SK-N-SH (cell line): ENCODE results near the gene CLK2. TPM values are rescaled to one million over a fixed set of nuclear protein-coding genes. Genes with fewer than 3 reads are reported as not detected.

ENCODE experiments used
- CTCF ChIA-PET: fragments of 300-600, 350-600 bp; formaldehyde crosslinking; extraction: SDS; loops from one replicate; lab custom pipeline; 2021; lab: Yijun Ruan, JAX
- POLR2A ChIA-PET: fragments of 350-600 bp; sonication (Branson Sonifier 250); formaldehyde crosslinking; extraction: SDS; loops from one replicate; lab custom pipeline; 2020; ENCODE audit warnings: antibody characterized with exemption, inconsistent platforms; lab: Yijun Ruan, JAX
- DNase-seq: peaks from one replicate; pipeline ENCODE4 v3.0.0; 2012
- H2AFZ ChIP-seq: fragments of 200-600 bp; sonication (generic); 2 replicates; pipeline ENCODE4 v1.8.1; 2016; ENCODE audit warnings: antibody characterized with exemption, mild to moderate bottlenecking, low read depth
- H3F3A ChIP-seq: fragments of 200-600 bp; sonication (generic); replicated peaks from 2 replicates; pipeline ENCODE3; 2016; ENCODE audit warnings: antibody characterized with exemption, mild to moderate bottlenecking; ENCODE audit not compliant: insufficient read depth
- H3K27ac ChIP-seq, 2 experiments: fragments of 200-500 bp in 1 of 2; fragments of 200-600 bp in 1 of 2; sonication (Bioruptor generic) in 1 of 2; sonication (generic), shearing (Covaris generic) in 1 of 2; 2 replicates each; pipeline versions ENCODE4 v1.5.1 to v1.6.1; 2014 to 2016; ENCODE audit warnings: low read depth in 2 of 2, inconsistent platforms in 1 of 2, low read length in 1 of 2, mild to moderate bottlenecking in 1 of 2, mixed read lengths in 1 of 2
- H3K27me3 ChIP-seq: fragments of 200-600 bp; sonication (generic), shearing (Covaris generic); 2 replicates; pipeline ENCODE4 v1.6.1; 2016; ENCODE audit warnings: mixed run types; ENCODE audit not compliant: insufficient read depth
- H3K36me3 ChIP-seq, 2 experiments: fragments of 200-500 bp in 1 of 2; fragments of 200-600 bp in 1 of 2; sonication (Bioruptor generic) in 1 of 2; sonication (generic) in 1 of 2; replicated peaks in 1 of 2; 2 replicates each; pipeline versions ENCODE3 to v1.5.1; 2014 to 2016; ENCODE audit warnings: low read length in 1 of 2, mild to moderate bottlenecking in 1 of 2; ENCODE audit not compliant: insufficient read depth in 2 of 2, control insufficient read depth in 1 of 2
- H3K4me1 ChIP-seq, 2 experiments: fragments of 200-500 bp in 1 of 2; fragments of 200-600 bp in 1 of 2; sonication (Bioruptor generic) in 1 of 2; sonication (generic), shearing (Covaris generic) in 1 of 2; 2 replicates each; pipeline versions ENCODE4 v1.5.1 to v1.6.1; 2014 to 2016; ENCODE audit warnings: low read depth in 1 of 2, low read length in 1 of 2, mixed run types in 1 of 2; ENCODE audit not compliant: insufficient read depth in 2 of 2, control insufficient read depth in 1 of 2
- H3K4me2 ChIP-seq: fragments of 200-600 bp; sonication (generic), shearing (Covaris generic); 2 replicates; pipeline ENCODE4 v1.6.1; 2017; ENCODE audit warnings: mixed run types
- H3K4me3 ChIP-seq, 2 experiments: fragments of 200-500 bp in 1 of 2; fragments of 200-600 bp in 1 of 2; sonication (Bioruptor generic) in 1 of 2; sonication (generic), shearing (Covaris generic) in 1 of 2; 2 replicates each; pipeline versions ENCODE4 v1.5.1 to v1.8.1; 2014 to 2016; ENCODE audit warnings: low read depth in 2 of 2, inconsistent platforms in 1 of 2, low read length in 1 of 2, mild to moderate bottlenecking in 1 of 2, mixed read lengths in 1 of 2, moderate library complexity in 1 of 2
- H3K79me2 ChIP-seq: fragments of 200-600 bp; sonication (generic); 2 replicates; pipeline ENCODE4 v1.8.1; 2017; ENCODE audit warnings: mild to moderate bottlenecking; ENCODE audit not compliant: insufficient read depth
- H3K9ac ChIP-seq: fragments of 200-600 bp; sonication (generic); 2 replicates; pipeline ENCODE4 v1.6.1; 2017; ENCODE audit warnings: mixed run types
- H3K9me2 ChIP-seq: fragments of 200-600 bp; sonication (generic); 2 replicates; pipeline ENCODE4 v1.6.1; 2017; ENCODE audit warnings: mixed run types
- H3K9me3 ChIP-seq: fragments of 200-600 bp; sonication (generic); 2 replicates; pipeline ENCODE4 v1.6.1; 2017; ENCODE audit warnings: mixed run types, mild to moderate bottlenecking, moderate library complexity
- H4K20me1 ChIP-seq: fragments of 200-600 bp; sonication (generic); 2 replicates; pipeline ENCODE4 v1.6.1; 2017; ENCODE audit warnings: mild to moderate bottlenecking, mixed run types; ENCODE audit not compliant: insufficient read depth
- CHD2 ChIP-seq: fragments of 150-350 bp; IDR thresholded peaks from 2 replicates; pipeline ENCODE4 v1.6.1; 2018; ENCODE audit warnings: low read length; ENCODE audit not compliant: partially characterized antibody
- CTCF ChIP-seq: fragments of 200-600 bp; sonication (generic); IDR thresholded peaks from 2 replicates; pipeline ENCODE4 v1.6.1; 2017; ENCODE audit warnings: antibody characterized with exemption, mild to moderate bottlenecking, moderate library complexity
- EZH2phosphoT487 ChIP-seq: fragments of 200-600 bp; sonication (generic); IDR thresholded peaks from 2 replicates; pipeline ENCODE4 v1.6.1; 2017; ENCODE audit warnings: low read depth, mixed run types, mild to moderate bottlenecking, antibody characterized with exemption, moderate library complexity, borderline replicate concordance
- GABPA ChIP-seq: IDR thresholded peaks from 2 replicates; pipeline ENCODE4 v1.4.0; 2012; ENCODE audit warnings: low read depth, mild to moderate bottlenecking
- GATA2 ChIP-seq: sonication (generic); formaldehyde crosslinking; IDR thresholded peaks from 2 replicates; pipeline ENCODE4 v1.5.0; 2020; ENCODE audit warnings: mild to moderate bottlenecking, missing genetic modification reagents
- MEF2A ChIP-seq: IDR thresholded peaks from 2 replicates; pipeline ENCODE4 v1.4.0; 2012; ENCODE audit warnings: low read depth, borderline replicate concordance
- POLR2AphosphoS5 ChIP-seq: IDR thresholded peaks from 2 replicates; pipeline ENCODE4 v1.6.1; 2012; ENCODE audit warnings: low read depth, low read length
- RAD21 ChIP-seq: IDR thresholded peaks from 2 replicates; pipeline ENCODE4 v1.6.1; 2012; ENCODE audit warnings: mild to moderate bottlenecking, low read length
- RCOR1 ChIP-seq: fragments of 150-350 bp; IDR thresholded peaks from 2 replicates; pipeline ENCODE4 v1.6.1; 2017; ENCODE audit warnings: antibody characterized with exemption, low read length
- REST ChIP-seq: IDR thresholded peaks from 2 replicates; pipeline ENCODE4 v1.6.1; 2012; ENCODE audit warnings: mild to moderate bottlenecking, low read depth, low read length, moderate library complexity
- RFX5 ChIP-seq: IDR thresholded peaks from 2 replicates; pipeline ENCODE4 v1.6.1; 2012; ENCODE audit warnings: mild to moderate bottlenecking, improper control_type of control experiment, low read length
- RXRA ChIP-seq: IDR thresholded peaks from 2 replicates; pipeline ENCODE4 v1.4.0; 2012; ENCODE audit warnings: low read depth, mild to moderate bottlenecking, borderline replicate concordance
- SIN3A ChIP-seq: IDR thresholded peaks from 2 replicates; pipeline ENCODE4 v1.6.1; 2012; ENCODE audit warnings: low read depth, mild to moderate bottlenecking, low read length, moderate library complexity, borderline replicate concordance
- SMC3 ChIP-seq: IDR thresholded peaks from 2 replicates; pipeline ENCODE4 v1.6.1; 2012; ENCODE audit warnings: low read depth, low read length, improper control_type of control experiment
- TEAD4 ChIP-seq: IDR thresholded peaks from 2 replicates; pipeline ENCODE4 v1.4.0; 2012; ENCODE audit warnings: mild to moderate bottlenecking, borderline replicate concordance; ENCODE audit not compliant: insufficient read depth
- YY1 ChIP-seq: IDR thresholded peaks from 2 replicates; pipeline ENCODE4 v1.4.0; 2012; ENCODE audit warnings: low read depth, mild to moderate bottlenecking
- WGBS: methylation state at CpG from one replicate; pipeline ENCODE4 v1.1.6; 2017; ENCODE audit warnings: low lambda C conversion rate; 5-methylcytosine and 5-hydroxymethylcytosine counted together
- polyA plus RNA-seq, 3 experiments: library from polyadenylated mRNA; depleted of rRNA; stranded (reverse); fragments of >200 nt; gene quantifications; 2 replicates each; pipeline ENCODE4 v1.2.3, GENCODE V29; 2012
- TF ChIP-seq, protein P1 (sequence below): fragments of 150-350 bp; IDR thresholded peaks from 2 replicates; pipeline ENCODE4 v1.6.1; 2017; ENCODE audit warnings: antibody characterized with exemption, low read length, low read depth, borderline replicate concordance
- TF ChIP-seq, protein P2 (sequence below): IDR thresholded peaks from 2 replicates; pipeline ENCODE4 v1.4.0; 2012; ENCODE audit warnings: low read depth

Gene CLK2
- polyA plus RNA-seq, 1 of the 3 experiments (the other 2 are of a cell fraction), result 76.7 TPM

DNA sequence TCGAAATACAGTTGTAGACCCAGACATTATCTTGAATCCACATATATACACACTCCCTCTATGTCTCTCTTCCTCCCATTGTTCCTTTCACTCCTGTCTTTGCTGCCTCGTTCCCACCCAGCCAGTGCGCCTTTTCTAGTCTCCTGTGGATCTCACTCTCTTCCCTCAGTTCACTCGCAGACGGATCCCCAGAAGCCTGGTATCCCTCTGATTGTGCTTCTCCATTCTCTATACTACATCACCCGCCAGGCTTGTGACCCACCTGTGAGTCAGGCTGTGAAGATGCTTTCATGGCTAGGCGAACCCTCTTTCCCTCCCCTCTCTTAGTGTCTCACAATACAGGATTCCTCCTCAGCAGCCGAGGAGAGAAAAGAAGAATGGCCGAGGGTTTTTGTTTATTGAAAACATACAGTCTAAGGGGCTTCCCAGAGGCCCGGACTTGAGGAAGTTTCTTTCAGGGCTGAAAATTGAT is 5.4 kb upstream of the CLK2 start:
- 64% methylated on average over 10 of the region's 10 CpGs for WGBS
- H3K27ac ChIP-seq, result 0 out of 4 replicates have a peak overlapping the region, but pooled peaks of 1 of the 2 experiments have one; percentile 9
- H4K20me1 ChIP-seq, result peaks cover 4% of the 10 kb centered on the region; the same call in 1 of the 2 replicates
- H3K36me3 ChIP-seq, result no peaks in the 10 kb centered on the region
- no peak overlapping the region for H3K9ac ChIP-seq
- H3K79me2 ChIP-seq, result no peaks in the 10 kb centered on the region
- ChIA-PET POLR2A (no interaction called here), CTCF (interaction anchor here (0.7 to 4.7 kb wide), 19 partner anchors 11 to 225 kb away, joined by 3 to 27 read pairs (median 4); partner anchors contain the start of genes FDPS, PKLR, RUSC1 and THBS3)
- H3K4me3 ChIP-seq, result peak overlapping the region in 1 of 2 experiments; percentile 71; a peak in 3 of 4 replicates
- H3K4me1 ChIP-seq, result peaks cover 5 to 18% of the 10 kb centered on the region in 2 experiments; a peak in 2 of 4 replicates
- H3K9me2 ChIP-seq, result no peaks in the 10 kb centered on the region
- peaks cover 18% of the 10 kb centered on the region for H3F3A ChIP-seq
- TF ChIP-seq MEF2A, result no peak
- no peak for TF ChIP-seq POLR2AphosphoS5
- TF ChIP-seq RCOR1, result no peak
- TF ChIP-seq CHD2, result no peak
- no peak for TF ChIP-seq GABPA
- peak overlapping the region; percentile 98 for H3K4me2 ChIP-seq
- no peaks in the 10 kb centered on the region for H3K27me3 ChIP-seq
- no peak for DNase-seq
- no peaks in the 10 kb centered on the region for H3K9me3 ChIP-seq
- H2AFZ ChIP-seq, result no peak overlapping the region

GRCh38 chr1:155277902-155278688 is 4.8 kb upstream of the CLK2 start:
- no peaks in the 10 kb centered on the region for H3K36me3 ChIP-seq
- peaks cover 4% of the 10 kb centered on the region; the same call in 1 of the 2 replicates for H4K20me1 ChIP-seq
- 1% methylated on average over 18 of the region's 29 CpGs for WGBS
- H3K27ac ChIP-seq, result peak overlapping the region in 1 of 2 experiments; percentile 66; a peak in 2 of 4 replicates
- peaks cover 18% of the 10 kb centered on the region for H3F3A ChIP-seq
- CTCF ChIA-PET, result interaction anchor here (0.7 to 4.7 kb wide), 20 partner anchors 10 to 226 kb away, joined by 3 to 27 read pairs (median 4); partner anchors contain the start of genes FDPS, PKLR, SCAMP3 and THBS3
- H3K79me2 ChIP-seq, result peaks cover under 1% of the 10 kb centered on the region; the same call in 1 of the 2 replicates
- H2AFZ ChIP-seq, result peak overlapping the region; percentile 88; the same call in 1 of the 2 replicates
- H3K9me3 ChIP-seq, result no peaks in the 10 kb centered on the region
- peak; percentile 80 for DNase-seq
- H3K9ac ChIP-seq, result peak overlapping the region; percentile 58; the same call in 1 of the 2 replicates
- H3K4me2 ChIP-seq, result peak overlapping the region; percentile 98
- POLR2A ChIA-PET, result no interaction called here
- peak overlapping the region; percentile 71 to 78 for H3K4me3 ChIP-seq
- peaks cover 5 to 20% of the 10 kb centered on the region in 2 experiments; a peak in 2 of 4 replicates for H3K4me1 ChIP-seq
- no peaks in the 10 kb centered on the region for H3K27me3 ChIP-seq
- no peaks in the 10 kb centered on the region for H3K9me2 ChIP-seq
- TF ChIP-seq REST (peak; percentile 96), YY1 (no peak), SMC3 (no peak), SIN3A (0 out of 2 replicates have a peak, but pooled peaks have one; percentile 45), CTCF (peak; percentile 38), GATA2 (CRISPR knock-in tag) (no peak), CHD2 (peak; percentile 22), RFX5 (no peak), GABPA (no peak), RXRA (no peak), EZH2phosphoT487 (no peak), TEAD4 (no peak), RAD21 (peak; percentile 57)
- TF ChIP-seq, protein P1, sequence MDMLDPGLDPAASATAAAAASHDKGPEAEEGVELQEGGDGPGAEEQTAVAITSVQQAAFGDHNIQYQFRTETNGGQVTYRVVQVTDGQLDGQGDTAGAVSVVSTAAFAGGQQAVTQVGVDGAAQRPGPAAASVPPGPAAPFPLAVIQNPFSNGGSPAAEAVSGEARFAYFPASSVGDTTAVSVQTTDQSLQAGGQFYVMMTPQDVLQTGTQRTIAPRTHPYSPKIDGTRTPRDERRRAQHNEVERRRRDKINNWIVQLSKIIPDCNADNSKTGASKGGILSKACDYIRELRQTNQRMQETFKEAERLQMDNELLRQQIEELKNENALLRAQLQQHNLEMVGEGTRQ, result no peak
- TF ChIP-seq, protein P2, sequence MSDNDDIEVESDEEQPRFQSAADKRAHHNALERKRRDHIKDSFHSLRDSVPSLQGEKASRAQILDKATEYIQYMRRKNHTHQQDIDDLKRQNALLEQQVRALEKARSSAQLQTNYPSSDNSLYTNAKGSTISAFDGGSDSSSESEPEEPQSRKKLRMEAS, result no peak
